Measurements from ENCODE around the gene TSEN54.

DNA sequence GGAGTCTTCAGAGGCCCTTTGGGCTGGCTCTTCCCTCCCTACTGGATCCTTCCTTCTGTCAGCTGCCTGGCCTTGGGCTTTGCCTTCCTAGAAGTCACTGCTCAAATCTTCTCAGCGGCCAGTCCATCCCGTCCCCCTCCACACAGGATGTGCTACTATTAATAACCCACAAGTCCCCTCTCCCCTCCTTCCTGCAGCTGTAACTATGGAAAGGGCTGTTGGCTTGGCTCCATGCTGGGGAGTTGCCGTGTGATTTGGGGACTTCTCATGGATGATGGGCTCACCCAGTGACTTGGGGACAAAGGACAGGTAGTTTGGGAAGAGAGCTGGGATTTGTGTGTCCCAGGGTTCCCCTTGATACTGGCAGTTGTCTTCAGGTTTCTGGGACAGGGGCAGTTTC, 40.5 kb upstream of the TSEN54 start:
- TF ChIP-seq, protein P1, sequence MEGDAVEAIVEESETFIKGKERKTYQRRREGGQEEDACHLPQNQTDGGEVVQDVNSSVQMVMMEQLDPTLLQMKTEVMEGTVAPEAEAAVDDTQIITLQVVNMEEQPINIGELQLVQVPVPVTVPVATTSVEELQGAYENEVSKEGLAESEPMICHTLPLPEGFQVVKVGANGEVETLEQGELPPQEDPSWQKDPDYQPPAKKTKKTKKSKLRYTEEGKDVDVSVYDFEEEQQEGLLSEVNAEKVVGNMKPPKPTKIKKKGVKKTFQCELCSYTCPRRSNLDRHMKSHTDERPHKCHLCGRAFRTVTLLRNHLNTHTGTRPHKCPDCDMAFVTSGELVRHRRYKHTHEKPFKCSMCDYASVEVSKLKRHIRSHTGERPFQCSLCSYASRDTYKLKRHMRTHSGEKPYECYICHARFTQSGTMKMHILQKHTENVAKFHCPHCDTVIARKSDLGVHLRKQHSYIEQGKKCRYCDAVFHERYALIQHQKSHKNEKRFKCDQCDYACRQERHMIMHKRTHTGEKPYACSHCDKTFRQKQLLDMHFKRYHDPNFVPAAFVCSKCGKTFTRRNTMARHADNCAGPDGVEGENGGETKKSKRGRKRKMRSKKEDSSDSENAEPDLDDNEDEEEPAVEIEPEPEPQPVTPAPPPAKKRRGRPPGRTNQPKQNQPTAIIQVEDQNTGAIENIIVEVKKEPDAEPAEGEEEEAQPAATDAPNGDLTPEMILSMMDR (IDR thresholded peaks at IDR 0.05; ENCODE audit: insufficient read depth, low read length), result no peak
- TF ChIP-seq POLR2AphosphoS5 (IDR thresholded peaks at IDR 0.05; ENCODE audit: low read depth) (no peak), GABPA (IDR thresholded peaks at IDR 0.05; ENCODE audit: low read depth) (no peak)
- TF ChIP-seq, protein P2, sequence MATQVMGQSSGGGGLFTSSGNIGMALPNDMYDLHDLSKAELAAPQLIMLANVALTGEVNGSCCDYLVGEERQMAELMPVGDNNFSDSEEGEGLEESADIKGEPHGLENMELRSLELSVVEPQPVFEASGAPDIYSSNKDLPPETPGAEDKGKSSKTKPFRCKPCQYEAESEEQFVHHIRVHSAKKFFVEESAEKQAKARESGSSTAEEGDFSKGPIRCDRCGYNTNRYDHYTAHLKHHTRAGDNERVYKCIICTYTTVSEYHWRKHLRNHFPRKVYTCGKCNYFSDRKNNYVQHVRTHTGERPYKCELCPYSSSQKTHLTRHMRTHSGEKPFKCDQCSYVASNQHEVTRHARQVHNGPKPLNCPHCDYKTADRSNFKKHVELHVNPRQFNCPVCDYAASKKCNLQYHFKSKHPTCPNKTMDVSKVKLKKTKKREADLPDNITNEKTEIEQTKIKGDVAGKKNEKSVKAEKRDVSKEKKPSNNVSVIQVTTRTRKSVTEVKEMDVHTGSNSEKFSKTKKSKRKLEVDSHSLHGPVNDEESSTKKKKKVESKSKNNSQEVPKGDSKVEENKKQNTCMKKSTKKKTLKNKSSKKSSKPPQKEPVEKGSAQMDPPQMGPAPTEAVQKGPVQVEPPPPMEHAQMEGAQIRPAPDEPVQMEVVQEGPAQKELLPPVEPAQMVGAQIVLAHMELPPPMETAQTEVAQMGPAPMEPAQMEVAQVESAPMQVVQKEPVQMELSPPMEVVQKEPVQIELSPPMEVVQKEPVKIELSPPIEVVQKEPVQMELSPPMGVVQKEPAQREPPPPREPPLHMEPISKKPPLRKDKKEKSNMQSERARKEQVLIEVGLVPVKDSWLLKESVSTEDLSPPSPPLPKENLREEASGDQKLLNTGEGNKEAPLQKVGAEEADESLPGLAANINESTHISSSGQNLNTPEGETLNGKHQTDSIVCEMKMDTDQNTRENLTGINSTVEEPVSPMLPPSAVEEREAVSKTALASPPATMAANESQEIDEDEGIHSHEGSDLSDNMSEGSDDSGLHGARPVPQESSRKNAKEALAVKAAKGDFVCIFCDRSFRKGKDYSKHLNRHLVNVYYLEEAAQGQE (IDR thresholded peaks at IDR 0.05; ENCODE audit: insufficient replicate concordance, low read depth), result no peak
